Fibroblast of the conjunctiva (primary cell): Measurements from ENCODE around the gene GALNT8.

ENCODE experiments used
- DNase-seq: peaks from one replicate; pipeline ENCODE4 v3.0.0-alpha.2; 2010; ENCODE audit warnings: low read depth

GALNT8 gene

DNA sequence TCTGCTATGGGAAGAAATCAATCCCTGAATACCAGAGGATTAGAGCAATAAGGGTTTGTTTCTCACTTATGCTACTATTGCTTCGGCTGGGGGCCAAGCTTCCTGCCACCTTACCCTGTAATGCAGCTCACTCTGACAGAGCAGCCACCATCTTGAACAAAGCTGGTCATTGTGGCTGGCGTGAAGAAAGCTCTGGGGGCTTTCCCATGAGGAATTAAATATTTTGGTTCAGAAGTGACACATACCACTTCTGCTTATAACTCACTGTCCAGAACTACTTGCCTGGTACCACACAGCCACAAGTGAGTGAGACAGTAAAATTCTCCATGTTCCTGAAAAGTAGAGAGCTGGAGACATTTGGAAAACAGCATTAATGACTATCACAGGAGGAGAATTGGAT is 82.6 kb downstream of the GALNT8 start:
- no peak for DNase-seq

DNA sequence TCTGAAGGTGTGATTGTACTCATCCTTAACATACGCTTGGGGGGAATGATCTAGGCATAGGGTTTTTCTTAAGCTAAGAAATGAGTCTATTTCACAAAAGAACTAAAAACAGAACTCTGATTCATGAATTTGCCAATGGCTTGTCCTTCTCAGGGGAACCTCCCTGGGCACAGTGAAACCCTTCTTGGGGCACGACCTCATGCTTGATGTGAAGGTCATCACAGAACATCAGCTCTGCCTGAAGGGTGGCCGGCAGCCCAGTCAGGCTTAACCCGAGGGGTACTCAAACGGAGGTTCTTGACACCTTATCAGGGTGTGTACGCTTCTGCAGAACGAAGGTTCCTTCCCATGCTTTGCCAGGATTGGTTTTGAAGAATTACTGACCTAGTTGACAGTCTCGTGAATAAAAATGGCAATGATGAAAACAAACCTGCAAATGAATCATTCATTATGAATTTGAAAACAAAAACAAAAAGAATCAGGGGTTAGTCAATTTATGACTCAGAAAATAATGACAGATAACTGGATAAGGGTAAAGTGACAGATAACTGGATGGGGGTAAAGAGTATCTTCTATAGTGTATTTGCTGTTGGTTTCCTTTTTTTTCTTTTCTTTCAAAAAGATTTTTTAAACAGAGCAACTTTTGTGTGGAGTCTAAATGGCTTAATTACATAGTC is 86.4 kb downstream of the GALNT8 start:
- no peak for DNase-seq

DNA sequence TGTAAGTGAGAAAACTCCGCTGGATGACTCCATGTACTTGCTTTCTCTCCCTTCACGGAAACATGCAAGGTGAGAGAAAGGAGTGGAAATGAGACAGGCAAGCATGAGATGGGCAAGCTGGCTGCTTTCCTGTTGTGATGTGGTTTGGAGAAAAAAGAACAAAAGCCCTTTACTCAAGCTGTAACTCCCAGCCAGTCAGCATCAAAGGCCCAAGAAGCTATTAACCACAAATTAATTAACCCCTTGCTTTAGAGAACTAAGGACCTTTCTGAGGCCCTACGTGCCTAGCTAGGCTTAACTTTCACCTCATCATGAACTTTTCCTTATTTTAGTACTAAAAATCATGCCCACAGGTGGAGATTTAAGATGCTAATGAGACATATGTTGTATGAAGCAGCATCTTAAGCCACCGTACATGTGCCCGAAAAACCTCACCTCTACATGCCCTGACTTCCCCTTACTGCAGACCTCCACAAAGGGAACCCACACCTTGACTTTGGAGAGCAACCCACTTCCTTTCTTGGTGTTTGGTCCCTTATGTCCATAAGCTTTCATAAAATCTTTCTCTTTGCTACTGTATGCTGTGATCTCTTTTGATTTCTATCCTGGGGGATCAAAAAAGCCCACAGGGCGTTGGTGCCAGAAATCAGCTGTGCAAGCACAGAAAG is 87.0 kb downstream of the GALNT8 start:
- no peak for DNase-seq

DNA sequence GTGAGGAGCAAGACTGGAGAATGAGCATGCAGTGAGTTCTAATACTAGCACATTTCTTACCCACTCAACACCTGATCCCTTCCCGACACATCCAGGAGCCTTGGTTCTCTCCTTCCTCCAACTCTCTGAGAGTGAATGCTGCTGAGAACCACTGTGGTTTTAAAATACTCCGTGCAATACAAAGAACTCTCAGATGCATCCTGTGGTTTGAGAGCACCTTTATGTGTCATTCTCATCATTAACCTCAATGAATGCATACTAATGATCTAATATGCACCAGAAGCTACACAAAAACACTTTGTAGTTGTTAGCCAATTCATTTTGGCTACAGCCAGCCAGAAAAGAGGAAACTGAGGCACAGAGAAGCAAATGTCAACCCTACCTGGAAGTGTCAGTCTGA is 87.6 kb downstream of the GALNT8 start:
- no peak for DNase-seq

DNA sequence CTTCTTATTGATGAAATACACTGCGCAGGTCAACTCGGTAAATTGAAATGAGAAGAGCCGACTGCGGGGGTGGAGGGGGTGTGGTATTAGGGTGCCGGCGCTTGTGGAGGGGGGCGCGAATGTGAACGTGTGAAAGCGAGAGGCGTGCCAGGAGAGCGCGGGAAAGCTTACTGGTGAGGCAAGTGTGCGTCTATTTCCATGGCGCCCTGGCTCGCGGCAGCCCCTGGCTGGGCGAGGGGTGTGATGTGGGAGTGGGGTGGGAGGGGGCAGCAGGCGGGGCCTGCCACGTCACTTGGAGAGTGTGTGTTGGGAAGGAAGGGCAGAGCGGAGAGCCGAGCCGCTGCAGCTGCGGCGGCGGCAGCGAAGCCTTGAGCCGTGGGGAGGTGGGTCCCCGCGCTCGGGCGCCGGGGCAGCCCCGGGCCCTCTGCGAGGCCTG is 88.8 kb downstream of the GALNT8 start:
- DNase-seq: no peak

DNA sequence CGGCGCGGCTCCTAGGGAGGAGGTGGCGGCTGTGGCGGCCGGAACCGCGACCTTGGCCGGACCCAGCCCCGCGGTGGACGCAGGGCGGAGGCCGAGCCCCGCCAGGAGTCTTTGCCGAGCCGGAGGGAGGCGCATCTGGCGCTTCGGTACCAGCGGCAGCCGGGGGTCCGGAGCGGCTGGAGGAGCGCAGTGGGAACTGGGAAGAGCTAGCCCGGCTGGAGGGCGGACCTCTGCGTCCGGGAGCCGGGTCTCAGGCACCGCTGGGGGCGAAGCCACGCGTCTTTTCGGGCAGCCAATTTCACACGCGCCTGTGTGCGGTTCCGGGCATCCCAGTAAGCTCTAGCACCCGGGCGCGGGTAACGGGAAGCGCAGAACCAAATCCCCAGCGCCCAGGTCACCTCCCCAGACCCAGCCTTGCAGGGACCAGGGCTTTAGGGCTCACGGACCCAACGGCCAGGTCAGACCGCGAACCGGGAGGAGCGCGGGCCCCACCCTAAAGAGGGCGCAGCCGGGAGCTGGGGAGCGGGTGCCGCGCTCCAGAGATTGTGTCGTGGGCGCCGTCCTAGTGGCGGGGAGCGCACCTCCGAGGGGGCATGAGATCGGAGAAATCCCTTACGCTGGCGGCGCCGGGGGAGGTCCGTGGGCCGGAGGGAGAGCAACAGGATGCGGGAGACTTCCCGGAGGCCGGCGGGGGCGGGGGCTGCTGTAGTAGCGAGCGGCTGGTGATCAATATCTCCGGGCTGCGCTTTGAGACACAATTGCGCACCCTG is 89.4 kb downstream of the GALNT8 start:
- DNase-seq: no peak

DNA sequence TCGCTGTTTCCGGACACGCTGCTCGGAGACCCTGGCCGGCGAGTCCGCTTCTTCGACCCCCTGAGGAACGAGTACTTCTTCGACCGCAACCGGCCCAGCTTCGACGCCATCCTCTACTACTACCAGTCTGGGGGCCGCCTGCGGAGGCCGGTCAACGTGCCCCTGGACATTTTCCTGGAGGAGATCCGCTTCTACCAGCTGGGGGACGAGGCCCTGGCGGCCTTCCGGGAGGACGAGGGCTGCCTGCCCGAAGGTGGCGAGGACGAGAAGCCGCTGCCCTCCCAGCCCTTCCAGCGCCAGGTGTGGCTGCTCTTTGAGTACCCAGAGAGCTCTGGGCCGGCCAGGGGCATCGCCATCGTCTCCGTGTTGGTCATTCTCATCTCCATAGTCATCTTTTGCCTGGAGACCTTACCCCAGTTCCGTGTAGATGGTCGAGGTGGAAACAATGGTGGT is 90.0 kb downstream of the GALNT8 start:
- no peak for DNase-seq

DNA sequence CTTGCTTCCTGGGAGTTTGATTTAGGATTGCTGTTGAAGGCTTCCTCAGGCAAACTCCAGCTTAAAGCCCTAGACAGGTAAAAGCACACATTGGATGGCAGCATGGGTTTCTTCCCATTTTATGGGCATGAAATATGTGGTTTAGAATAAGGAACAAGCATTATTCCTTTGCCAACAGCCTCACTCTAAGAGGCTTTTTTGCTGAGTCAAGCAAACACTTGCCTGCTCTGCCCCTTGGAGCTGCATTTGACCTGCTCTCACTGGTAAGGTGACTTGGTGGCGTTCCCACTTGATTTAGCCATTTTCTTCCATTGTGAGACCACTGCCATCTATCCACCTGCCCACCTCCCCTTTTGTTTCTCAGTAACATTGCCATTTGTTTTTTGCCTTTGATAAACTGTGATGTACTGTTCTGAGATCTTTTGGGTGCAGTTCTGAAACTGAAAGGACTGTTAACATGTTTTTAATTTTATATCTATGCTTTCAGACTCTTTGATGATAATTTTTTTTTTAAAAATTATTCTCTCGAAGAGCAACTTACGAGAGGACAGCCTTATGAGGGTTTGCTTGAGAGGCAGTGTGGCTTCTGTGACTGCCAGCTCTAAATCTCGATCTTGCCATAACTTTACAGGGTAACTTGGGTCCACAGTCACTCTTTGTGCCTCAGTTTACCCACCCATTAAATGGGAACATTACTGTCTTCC is 92.6 kb downstream of the GALNT8 start:
- no peak for DNase-seq

DNA sequence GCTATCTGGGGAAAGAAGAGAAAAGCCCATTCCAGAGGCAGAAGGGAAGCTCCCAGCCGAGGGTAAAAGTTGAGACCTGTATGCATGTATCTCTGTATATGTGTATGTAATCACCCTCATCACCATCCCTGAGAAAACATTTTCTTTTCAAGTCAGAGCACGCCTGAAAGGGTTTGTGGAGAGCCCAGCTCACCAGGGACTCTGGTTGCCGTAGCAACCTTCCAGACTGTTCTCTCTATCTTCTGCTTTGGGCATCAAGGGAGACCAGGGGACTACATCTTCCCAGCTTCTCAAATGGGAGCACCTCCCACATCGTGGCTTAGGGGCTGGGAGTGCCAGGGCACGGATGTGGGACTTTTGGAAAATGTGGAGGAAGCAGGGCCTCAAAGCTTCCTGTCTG is 93.5 kb downstream of the GALNT8 start:
- no peak for DNase-seq

DNA sequence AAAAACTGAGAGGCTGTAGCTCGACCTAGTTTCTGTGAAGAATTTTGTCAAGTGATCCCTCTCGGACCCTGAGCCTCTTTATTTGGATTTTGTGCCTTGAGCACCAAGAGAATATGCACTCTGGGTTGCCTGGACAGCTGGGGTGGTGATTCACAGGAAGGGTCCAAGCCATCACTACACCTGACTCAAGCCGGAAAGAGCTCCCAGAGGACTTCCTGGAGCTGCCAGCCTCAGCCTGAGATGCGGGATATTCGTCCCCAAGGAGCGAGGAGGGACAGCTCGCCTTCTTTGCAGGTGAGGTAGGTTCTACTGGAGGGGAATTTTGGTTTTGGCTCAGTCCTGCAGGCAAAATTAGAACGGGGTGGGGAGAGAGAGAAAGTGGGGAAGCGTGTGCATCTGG is 94.3 kb downstream of the GALNT8 start:
- DNase-seq: no peak

DNA sequence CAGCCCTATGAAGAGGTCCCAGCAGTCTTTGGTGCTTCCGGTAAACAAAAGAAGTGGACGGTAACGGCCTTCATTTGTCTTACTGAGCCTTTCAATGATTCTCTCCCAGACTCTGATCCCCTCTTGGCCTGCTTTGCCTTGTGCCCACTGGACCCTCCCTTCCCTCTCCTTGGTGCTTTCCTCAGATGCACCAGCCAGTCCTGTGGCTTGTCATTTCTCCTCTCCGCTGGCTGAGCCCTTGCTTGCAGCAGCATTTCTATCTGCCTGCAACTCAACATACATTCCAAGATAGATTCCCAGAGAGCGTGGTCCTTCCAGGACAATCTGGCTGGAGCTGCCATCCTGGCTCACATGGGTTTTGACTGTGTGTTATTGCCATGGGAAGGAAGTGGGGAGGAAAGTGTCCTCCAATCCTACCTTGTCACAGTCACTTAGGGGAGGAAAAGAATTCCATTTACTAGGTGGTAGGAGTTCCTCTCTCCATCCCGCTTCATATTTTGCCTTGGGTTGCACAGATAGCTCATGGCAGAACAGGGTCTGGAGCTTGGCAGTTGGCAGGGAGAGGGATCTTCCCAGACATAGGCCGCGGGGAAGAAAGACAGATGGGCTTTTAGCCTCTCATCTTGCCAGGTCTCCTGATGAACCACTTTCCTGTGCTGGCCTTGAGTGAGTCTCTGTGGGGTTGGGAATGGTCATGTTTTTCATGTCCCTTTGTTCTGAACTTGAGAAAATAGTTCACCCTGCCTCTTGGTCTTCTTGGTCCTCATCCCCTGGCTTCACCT is 96.7 kb downstream of the GALNT8 start:
- no peak for DNase-seq

DNA sequence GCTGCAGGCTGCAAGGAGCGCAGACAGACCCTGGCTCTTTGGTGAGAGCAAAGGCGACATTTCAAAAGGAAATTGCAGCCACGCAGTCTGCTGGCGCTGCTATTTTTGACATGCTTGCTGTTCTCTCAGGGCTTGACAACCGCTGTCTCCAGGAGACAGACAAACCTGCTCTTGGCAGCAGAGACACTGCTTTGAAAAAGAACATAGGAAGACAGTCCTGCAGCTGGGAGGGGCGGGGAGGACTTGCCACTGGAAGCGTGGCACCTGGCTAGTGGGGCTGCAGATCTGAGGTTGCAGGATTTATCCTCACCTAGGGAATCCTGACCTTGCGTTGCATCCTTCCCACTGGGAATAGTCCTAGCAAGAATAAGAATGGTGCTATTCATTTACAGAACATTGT is 97.7 kb downstream of the GALNT8 start:
- no peak for DNase-seq

DNA sequence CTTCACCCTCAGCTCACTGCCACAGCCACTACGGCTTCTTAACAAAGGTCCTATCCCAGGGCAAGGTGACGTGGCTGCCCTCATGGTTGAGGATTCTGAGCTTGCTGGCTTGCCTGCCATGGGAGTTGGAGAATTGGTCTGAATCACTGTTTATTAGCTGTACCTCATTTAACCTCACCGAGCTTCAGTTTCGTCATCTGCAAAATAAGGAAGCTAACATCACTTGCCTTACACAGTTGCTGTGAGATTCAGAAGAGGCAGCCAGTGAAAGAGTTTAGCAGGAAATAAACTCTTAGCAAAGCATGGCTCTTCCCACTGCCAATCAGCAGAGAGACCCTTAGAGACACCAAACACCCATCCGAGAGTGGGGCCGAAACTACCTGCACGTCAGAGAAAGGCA is 99.5 kb downstream of the GALNT8 start:
- no peak for DNase-seq

DNA sequence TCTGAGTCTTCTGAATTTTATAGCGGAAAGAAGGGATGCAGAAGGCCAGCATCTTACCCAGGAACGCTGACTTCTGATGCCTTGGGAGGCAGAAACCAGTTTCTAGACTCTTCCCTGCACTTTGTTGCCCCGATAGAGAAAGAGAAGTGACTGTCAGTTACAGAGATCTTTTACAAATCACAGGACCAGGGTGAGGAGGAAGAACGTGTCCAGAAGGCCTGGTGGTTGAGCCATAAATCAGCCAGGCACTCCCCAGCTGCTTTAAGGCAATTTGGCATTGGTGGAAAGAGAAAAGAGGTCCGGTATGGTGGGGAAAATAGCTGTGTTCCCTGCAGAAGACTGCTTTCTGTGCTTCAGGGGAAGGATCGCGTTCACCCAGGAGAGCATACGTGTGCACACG is 100.8 kb downstream of the GALNT8 start:
- DNase-seq: no peak
